ENCODE data around the gene ZSCAN2. TPM values are rescaled to one million over a fixed set of nuclear protein-coding genes. Genes with fewer than 3 reads are reported as not detected.
"Not testable (repeated sequence)": the region's sequence is repeated elsewhere in the genome, so short reads cannot be mapped to it uniquely, and the experiment has no call there.

The ZSCAN2 gene
- total RNA-seq, 2 donors from 2014 or later = 3.6 to 4.1 TPM

DNA sequence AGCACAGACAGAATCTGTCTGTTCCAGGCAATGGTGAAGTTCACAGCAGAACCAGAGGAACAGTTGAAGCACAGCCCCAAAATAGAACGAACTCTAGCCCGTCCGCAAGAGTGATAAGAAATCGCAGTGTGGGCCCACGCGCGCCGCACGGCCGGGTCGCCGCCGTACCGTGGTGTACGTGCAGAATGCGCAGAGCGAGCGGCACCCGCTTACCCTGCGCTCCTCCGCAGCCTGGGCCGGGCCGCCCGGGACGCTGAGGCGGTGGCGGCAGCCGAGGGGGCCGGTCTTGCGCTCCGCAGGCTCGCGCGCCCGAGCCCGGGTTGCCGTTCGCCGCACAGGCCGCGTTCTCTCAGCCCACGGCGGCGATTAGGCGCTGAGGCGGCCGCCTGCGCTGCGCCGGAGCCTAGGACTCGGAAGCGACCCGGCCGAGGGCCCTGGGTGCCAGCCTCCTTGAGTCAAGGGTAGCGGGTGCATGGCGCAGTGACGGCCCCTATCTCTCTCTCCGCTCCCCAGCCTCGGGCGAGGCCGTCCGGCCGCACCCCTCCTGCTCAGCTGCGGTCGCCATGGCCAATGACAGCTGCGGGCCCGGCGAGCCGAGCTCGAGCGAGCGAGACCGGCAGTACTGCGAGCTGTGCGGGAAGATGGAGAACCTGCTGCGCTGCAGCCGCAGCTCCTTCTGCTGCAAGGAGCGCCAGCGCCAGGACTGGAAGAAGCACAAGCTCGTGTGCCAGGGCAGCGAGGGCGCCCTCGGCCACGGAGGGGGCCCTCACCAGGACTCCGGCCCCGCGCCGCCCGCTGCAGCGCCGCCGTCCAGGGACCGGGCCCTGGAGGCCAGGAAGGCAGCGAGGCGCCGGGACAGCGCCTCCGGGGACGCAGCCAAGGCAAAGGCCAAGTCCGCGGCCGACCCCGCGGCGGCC is 32.8 kb downstream of the ZSCAN2 start:
- H3K27me3 Mint-ChIP-seq = no peaks in the 10 kb centered on the region
- H3K27ac Mint-ChIP-seq = peak overlapping the region; percentile 89
- H3K9me3 ChIP-seq (ENCODE audit: control insufficient read depth, low read length, poor library complexity, severe bottlenecking) = no peaks in the 10 kb centered on the region
- H3K4me3 Mint-ChIP-seq = peak overlapping the region; percentile 95
- peaks cover 34% of the 10 kb centered on the region for H3K4me1 Mint-ChIP-seq
- peak; percentile 48 to 52 (median 51) for DNase-seq
- H3K36me3 Mint-ChIP-seq (ENCODE audit: low read depth) = peaks cover 3% of the 10 kb centered on the region
- peak; percentile 62 for ATAC-seq

DNA sequence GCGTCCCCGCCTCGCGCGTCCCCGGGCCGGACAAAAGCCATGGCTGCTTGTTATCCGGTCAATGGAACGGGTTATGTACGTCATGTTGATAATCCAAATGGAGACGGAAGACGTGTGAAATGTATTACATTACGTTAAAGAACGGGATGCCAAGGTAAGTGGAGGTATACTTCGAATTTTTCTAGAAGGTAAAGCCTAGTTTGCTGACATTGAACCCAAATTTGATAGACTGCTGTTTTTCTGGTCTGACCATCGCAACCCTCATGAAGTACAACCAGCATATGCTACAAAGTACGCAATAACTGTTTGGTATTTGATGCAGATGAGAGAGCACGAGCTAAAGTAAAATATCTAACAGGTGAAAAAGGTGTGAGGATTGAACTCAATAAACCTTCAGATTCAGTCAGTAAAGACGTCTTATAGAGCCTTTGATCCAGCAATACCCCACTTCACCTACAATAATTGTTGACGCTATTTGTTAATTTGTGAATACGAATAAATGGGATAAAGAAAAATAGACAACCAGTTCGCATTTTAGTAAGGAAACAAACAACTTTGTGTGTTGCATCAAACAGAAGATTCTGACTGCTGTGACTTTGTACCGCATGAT is 33.5 kb downstream of the ZSCAN2 start:
- Mint-ChIP-seq H3K4me1 (peaks cover 34% of the 10 kb centered on the region), H3K27me3 (no peaks in the 10 kb centered on the region), H3K27ac (peak overlapping the region; percentile 89), H3K4me3 (peak overlapping the region; percentile 95), H3K36me3 (ENCODE audit: low read depth) (peaks cover 3% of the 10 kb centered on the region)
- DNase-seq = no peak
- no peak for ATAC-seq
- no peaks in the 10 kb centered on the region for H3K9me3 ChIP-seq (ENCODE audit: control insufficient read depth, low read length, poor library complexity, severe bottlenecking)

DNA sequence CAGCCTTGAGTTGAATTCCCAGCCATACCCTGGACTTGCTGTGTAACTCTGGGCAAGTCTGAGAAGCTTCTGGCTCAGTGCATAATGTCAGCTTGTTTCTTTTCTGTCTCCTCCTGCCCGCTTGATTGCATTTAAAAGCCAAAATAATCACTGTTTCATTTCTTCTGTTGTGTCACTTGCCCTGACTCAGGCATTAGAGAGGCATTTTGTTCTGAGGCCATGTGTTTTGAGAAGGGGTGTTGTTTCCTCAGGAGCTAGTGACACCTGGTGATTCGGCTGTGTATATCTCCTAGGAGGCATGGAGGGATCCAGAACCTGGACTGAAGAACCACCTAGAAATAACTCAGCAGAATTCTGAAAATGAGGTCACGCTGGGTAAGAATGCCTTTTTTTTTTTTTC is 37.3 kb downstream of the ZSCAN2 start:
- peaks cover 3% of the 10 kb centered on the region for H3K36me3 Mint-ChIP-seq (ENCODE audit: low read depth)
- DNase-seq = no peak
- ATAC-seq = no peak
- H3K27me3 Mint-ChIP-seq = no peaks in the 10 kb centered on the region
- H3K9me3 ChIP-seq (ENCODE audit: control insufficient read depth, low read length, poor library complexity, severe bottlenecking) = no peaks in the 10 kb centered on the region
- H3K4me1 Mint-ChIP-seq = peaks cover 20% of the 10 kb centered on the region
- H3K27ac Mint-ChIP-seq = no peak overlapping the region
- no peak overlapping the region for H3K4me3 Mint-ChIP-seq

DNA sequence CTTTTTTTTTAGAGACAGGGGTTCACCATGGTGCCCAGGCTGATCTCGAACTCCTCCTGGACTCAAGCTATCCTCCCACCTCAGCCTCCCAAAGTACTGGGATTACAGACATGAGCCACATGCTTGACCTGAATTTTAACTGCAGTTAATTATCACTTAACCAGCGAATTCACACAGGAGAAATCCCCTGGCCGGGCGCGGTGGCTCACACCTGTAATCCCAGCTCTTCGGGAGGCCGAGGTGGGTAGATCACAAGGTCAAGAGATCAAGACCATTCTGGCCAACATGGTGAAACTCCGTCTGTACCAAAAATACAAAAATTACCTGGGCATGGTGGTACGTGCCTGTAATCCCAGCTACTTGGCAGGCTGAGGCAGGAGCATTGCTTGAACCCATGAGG is 41.1 kb downstream of the ZSCAN2 start:
- H3K9me3 ChIP-seq (ENCODE audit: control insufficient read depth, low read length, poor library complexity, severe bottlenecking); H3K27ac Mint-ChIP-seq; H3K36me3 Mint-ChIP-seq (ENCODE audit: low read depth); H3K4me1 Mint-ChIP-seq; ATAC-seq; DNase-seq; H3K4me3 Mint-ChIP-seq; H3K27me3 Mint-ChIP-seq: not testable (repeated sequence)

DNA sequence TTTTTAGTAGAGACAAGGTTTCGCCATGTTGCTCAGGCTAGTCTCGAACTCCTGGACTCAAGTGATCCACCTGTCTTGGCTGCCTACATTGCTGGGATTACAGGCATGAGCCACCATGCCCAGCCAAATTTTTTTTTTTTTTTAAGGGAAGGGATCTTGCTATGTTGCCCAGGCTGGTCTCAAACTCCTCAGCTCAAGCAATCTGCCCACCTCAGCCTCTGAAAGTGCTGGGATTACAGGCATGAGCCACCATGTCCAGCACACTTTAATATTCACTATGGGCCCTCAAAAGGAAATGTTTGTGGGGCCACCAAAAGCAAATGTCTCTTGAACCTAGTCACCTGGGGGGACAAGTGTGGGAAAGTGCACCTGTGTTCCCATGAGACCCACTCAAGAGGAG is 41.8 kb downstream of the ZSCAN2 start:
- not testable (repeated sequence) for H3K36me3 Mint-ChIP-seq (ENCODE audit: low read depth)

DNA sequence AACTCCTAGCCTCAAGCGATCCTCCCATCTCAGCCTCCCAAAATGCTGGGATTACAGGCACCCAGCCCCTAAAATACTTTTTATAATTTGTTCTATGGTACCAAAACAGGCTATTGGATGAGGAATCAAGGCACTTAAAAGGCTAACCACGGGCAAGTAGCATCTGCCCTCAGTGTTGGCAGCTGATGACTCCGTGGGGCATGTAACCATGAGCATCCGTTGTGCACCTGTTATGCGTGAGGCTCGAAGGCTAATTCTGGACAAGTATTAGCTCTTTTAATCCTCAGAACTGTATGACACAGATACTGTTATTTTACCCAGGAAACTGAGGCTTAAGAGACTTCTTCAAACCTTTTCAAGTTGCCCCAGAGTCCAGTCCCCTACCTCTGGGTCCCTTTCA is 43.0 kb downstream of the ZSCAN2 start:
- peaks cover 8% of the 10 kb centered on the region for H3K4me1 Mint-ChIP-seq
- no peak overlapping the region for H3K4me3 Mint-ChIP-seq
- peaks cover 5% of the 10 kb centered on the region for H3K36me3 Mint-ChIP-seq (ENCODE audit: low read depth)
- no peaks in the 10 kb centered on the region for H3K27me3 Mint-ChIP-seq
- DNase-seq (no peak), ATAC-seq (no peak)
- no peak overlapping the region for H3K27ac Mint-ChIP-seq
- H3K9me3 ChIP-seq (ENCODE audit: control insufficient read depth, low read length, poor library complexity, severe bottlenecking) = no peaks in the 10 kb centered on the region

More for the DNA sequence above, 41.8 kb downstream of the ZSCAN2 start:
- not testable (repeated sequence) for H3K4me1 Mint-ChIP-seq; H3K27me3 Mint-ChIP-seq; H3K4me3 Mint-ChIP-seq; ATAC-seq; H3K27ac Mint-ChIP-seq; DNase-seq; H3K9me3 ChIP-seq (ENCODE audit: control insufficient read depth, low read length, poor library complexity, severe bottlenecking)

DNA sequence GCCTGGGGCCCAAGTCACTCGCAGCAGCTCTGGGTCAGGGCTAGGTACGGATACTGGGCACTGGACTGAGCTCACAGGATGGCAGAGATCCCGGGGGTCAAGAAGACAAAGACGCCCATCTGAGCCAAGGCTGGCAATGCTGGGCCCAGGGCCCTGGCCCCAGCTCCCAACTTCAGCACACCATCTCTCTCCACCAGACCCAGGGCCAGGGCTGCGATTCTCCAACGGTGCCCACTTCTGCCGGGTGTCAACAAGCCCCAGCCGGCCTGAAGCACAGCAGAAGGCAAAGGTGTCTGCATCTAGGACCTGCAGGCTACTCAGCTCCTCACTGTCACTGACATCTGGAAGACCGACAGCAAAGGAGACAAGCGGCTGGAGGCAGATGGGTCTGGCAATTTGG is 44.7 kb downstream of the ZSCAN2 start:
- no peak for DNase-seq
- Mint-ChIP-seq H3K27me3 (no peaks in the 10 kb centered on the region), H3K36me3 (ENCODE audit: low read depth) (peaks cover 5% of the 10 kb centered on the region), H3K4me3 (no peak overlapping the region), H3K27ac (peak overlapping the region; percentile 63), H3K4me1 (peaks cover 11% of the 10 kb centered on the region)
- no peaks in the 10 kb centered on the region for H3K9me3 ChIP-seq (ENCODE audit: control insufficient read depth, low read length, poor library complexity, severe bottlenecking)
- ATAC-seq = no peak

DNA sequence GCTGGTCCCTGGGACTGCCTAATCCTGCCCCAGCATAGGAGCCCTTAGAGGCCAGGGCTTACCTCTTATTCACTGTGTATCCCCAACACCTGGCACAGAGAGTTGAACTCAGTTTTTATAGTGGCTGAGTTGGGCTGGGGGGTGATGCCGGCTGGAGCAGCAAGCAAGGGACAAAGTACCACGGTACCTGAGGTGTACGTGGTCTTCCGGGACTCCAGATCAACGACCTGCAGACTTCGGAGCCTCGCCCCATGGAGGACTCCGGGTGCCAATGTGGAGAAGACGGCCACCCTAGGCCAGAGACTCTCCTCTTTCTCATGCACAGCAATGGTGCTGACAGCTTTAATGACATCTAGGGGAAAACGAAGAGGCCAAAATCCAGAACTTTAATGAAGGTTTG is 45.2 kb downstream of the ZSCAN2 start:
- ATAC-seq (no peak), DNase-seq (no peak)
- Mint-ChIP-seq H3K27ac (peak overlapping the region; percentile 63), H3K4me3 (no peak overlapping the region), H3K4me1 (peaks cover 9% of the 10 kb centered on the region), H3K36me3 (ENCODE audit: low read depth) (peaks cover 5% of the 10 kb centered on the region), H3K27me3 (no peaks in the 10 kb centered on the region)
- H3K9me3 ChIP-seq (ENCODE audit: control insufficient read depth, low read length, poor library complexity, severe bottlenecking) = no peaks in the 10 kb centered on the region

DNA sequence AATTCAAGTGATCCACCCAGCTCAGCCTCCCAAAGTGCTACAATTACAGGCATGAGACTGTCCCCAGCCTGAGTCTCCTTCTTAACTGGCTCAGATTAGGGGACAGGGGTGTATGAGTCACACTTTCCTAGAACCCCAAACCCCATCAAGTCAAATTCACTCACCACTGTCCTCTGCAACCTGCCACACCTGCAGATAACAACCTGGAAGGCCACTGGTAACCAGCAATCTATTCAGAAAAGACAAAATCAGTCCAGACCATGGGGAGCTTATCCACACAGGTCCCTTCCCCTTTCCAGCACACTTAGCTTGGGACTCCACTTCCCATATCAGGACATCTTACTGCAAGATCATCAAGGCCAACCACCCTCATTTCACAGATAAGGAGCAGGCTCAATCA is 46.9 kb downstream of the ZSCAN2 start:
- H3K4me1 Mint-ChIP-seq = peaks cover 13% of the 10 kb centered on the region
- H3K27me3 Mint-ChIP-seq = no peaks in the 10 kb centered on the region
- peaks cover 7% of the 10 kb centered on the region for H3K36me3 Mint-ChIP-seq (ENCODE audit: low read depth)
- H3K27ac Mint-ChIP-seq = peak overlapping the region; percentile 60
- H3K4me3 Mint-ChIP-seq = no peak overlapping the region
- no peaks in the 10 kb centered on the region for H3K9me3 ChIP-seq (ENCODE audit: control insufficient read depth, low read length, poor library complexity, severe bottlenecking)
- DNase-seq (no peak), ATAC-seq (no peak)

DNA sequence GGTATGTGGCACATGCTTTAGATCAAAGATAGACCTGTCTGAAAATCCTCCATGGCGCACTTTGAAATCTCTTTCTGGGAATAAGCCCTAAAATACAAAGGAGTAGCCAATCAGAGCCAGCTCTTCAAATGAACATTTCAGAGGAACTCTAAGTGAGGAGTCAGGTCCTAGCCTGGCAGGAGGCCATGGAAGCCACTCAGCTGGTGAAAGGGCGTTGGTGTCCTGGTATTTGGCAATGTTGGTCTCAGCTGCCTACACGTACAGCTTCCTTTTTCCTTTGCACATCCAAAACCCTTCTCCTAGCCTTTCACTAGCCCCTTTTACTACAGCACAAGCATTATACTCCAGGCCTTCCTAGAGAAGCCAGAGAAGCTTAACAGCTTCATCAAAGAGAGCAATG is 47.7 kb downstream of the ZSCAN2 start:
- Mint-ChIP-seq H3K4me1 (peaks cover 13% of the 10 kb centered on the region), H3K4me3 (no peak overlapping the region), H3K27ac (peak overlapping the region; percentile 60)

DNA sequence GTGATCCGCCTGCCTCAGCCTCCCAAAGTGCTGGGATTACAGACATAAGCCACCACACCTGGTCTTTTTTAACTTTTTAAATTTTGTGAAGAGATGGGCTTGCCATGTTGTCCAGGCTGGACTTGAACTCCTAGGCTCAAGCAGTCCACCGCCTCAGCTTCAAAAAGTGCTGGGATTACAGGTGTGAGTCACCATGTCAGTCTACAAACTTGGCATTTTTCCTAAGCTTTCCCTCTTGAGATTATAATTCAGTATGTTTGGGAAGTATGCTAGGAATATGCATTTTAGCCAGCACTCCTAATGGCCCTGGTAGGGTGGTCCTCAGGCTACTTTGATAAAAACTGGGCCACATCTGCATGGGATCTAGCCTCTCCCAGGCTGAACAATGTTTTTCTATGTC is 48.9 kb downstream of the ZSCAN2 start:
- Mint-ChIP-seq H3K27ac (peak overlapping the region; percentile 60), H3K4me3 (no peak overlapping the region), H3K4me1 (peaks cover 20% of the 10 kb centered on the region), H3K36me3 (ENCODE audit: low read depth) (peaks cover 7% of the 10 kb centered on the region), H3K27me3 (no peaks in the 10 kb centered on the region)
- ATAC-seq (no peak), DNase-seq (no peak)
- H3K9me3 ChIP-seq (ENCODE audit: control insufficient read depth, low read length, poor library complexity, severe bottlenecking) = no peaks in the 10 kb centered on the region

More for the DNA sequence above, 47.7 kb downstream of the ZSCAN2 start:
- Mint-ChIP-seq H3K36me3 (ENCODE audit: low read depth) (peaks cover 7% of the 10 kb centered on the region), H3K27me3 (no peaks in the 10 kb centered on the region)
- ATAC-seq (no peak), DNase-seq (no peak)
- no peaks in the 10 kb centered on the region for H3K9me3 ChIP-seq (ENCODE audit: control insufficient read depth, low read length, poor library complexity, severe bottlenecking)

DNA sequence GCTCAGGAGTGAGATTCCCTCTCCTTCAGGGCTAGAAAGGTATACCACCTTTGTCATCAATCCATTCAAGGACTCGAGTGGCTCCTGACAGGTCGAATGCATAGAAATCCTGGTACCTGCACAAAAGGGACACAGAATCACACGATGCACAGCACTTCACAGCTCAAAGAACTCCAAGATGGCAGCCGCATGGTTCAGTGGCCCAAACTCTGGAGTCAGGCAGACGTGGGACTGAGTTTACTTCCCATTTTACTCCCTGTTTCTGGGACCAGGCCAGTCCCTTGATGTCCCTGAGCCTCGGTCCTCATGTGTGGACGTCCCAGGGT is 52.7 kb downstream of the ZSCAN2 start:
- DNase-seq = no peak
- Mint-ChIP-seq H3K36me3 (ENCODE audit: low read depth) (peaks cover 2% of the 10 kb centered on the region), H3K27ac (peak overlapping the region; percentile 95), H3K27me3 (no peaks in the 10 kb centered on the region), H3K4me1 (peaks cover 27% of the 10 kb centered on the region), H3K4me3 (peak overlapping the region; percentile 95)
- ATAC-seq = no peak
- H3K9me3 ChIP-seq (ENCODE audit: control insufficient read depth, low read length, poor library complexity, severe bottlenecking) = no peaks in the 10 kb centered on the region

DNA sequence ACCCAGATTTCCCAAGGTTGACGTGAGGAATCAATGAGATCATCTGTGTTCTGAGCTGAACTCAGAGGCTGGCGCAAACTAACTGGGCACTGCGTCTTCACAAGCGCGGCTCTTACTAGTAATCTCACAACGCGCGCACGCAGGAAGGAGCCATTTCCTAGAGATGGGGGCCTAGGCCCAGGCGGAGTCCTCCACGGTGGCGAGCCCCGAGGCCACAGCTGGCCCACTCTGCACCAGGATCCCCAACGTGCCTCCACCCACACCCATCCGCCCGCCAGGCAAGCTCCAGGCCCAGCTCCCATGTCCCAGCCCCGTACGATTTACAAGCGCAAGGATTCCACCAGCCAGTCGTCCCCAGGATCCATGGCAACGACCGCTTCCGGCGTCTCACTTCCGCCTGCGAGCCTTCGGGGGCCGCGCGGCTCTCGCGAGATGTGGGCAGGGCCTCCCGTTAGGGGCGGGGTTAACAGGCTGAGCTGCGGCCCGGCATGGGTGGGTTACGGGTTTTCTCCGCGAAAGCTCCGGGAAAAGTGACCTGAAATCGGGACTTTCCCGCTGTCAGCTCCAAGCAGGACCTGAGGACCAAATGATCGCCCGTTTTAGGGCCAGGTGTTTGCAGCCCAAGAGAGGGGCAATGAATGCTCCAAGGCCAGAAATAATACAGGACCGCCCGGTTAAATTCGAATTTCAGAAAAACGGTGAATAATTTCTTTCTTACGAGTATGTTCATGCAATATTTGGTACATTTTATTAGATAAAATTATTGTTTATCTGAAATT is 53.3 kb downstream of the ZSCAN2 start, which contains the start of gene WDR73:
WDR73 (minus strand) TSS at position 374 of the 779 bp plus-strand sequence; CDS start at position 365, 9 bp downstream.
- peaks cover 28% of the 10 kb centered on the region for H3K4me1 Mint-ChIP-seq
- H3K27me3 Mint-ChIP-seq = no peaks in the 10 kb centered on the region
- H3K27ac Mint-ChIP-seq = peak within 1 kb of the TSS; percentile 95
- no peaks in the 10 kb centered on the region for H3K9me3 ChIP-seq (ENCODE audit: control insufficient read depth, low read length, poor library complexity, severe bottlenecking)
- H3K36me3 Mint-ChIP-seq (ENCODE audit: low read depth) = peaks cover 2% of the 10 kb centered on the region
- peak within 1 kb of the TSS; percentile 95 for H3K4me3 Mint-ChIP-seq
- ATAC-seq (peak; percentile 81), DNase-seq (peak; percentile 95 to 98 (median 95))
